Daoy (cell line): ENCODE measurements around the gene OTX2. TPM values are rescaled to one million over a fixed set of nuclear protein-coding genes. Genes with fewer than 3 reads are reported as not detected.

Source experiments
- DNase-seq: peaks from one replicate; pipeline ENCODE4 v3.0.0-alpha.2; 2015; ENCODE audit warnings: low read depth
- total RNA-seq: library from RNA; depleted of rRNA; stranded (reverse); fragments of >200 nt; shearing (Covaris generic); gene quantifications from 2 replicates; pipeline ENCODE4 v1.2.3, GENCODE V29; 2014; rRNA removed

Gene OTX2
- total RNA-seq, 1 experiment from 2014 or later: 2.5 TPM

GRCh38 chr14:56796259-56796658, 14.0 kb downstream of the OTX2 start:
- no peak for DNase-seq

GRCh38 chr14:56795284-56795622, 15.0 kb downstream of the OTX2 start:
- no peak for DNase-seq

- no peak for DNase-seq
Measured at GRCh38 chr14:56794557-56795283, 15.6 kb downstream of the OTX2 start.

- no peak for DNase-seq
Measured at GRCh38 chr14:56794088-56794556, 16.2 kb downstream of the OTX2 start.

GRCh38 chr14:56789955-56790354, 20.3 kb downstream of the OTX2 start:
- no peak for DNase-seq

- DNase-seq: no peak
Measured at GRCh38 chr14:56787530-56787929, 22.7 kb downstream of the OTX2 start.

- peak; percentile 26 for DNase-seq
Measured at GRCh38 chr14:56782711-56783110, 27.6 kb downstream of the OTX2 start.

GRCh38 chr14:56774503-56774902, 35.8 kb downstream of the OTX2 start:
- DNase-seq: no peak

GRCh38 chr14:56770512-56770911, 39.8 kb downstream of the OTX2 start:
- DNase-seq: no peak

- DNase-seq: peak; percentile 29
Measured at GRCh38 chr14:56760164-56760914, 49.9 kb downstream of the OTX2 start.

- DNase-seq: no peak
Measured at GRCh38 chr14:56759633-56760032, 50.6 kb downstream of the OTX2 start.

GRCh38 chr14:56759094-56759493, 51.2 kb downstream of the OTX2 start:
- no peak for DNase-seq

GRCh38 chr14:56754921-56755320, 55.4 kb downstream of the OTX2 start:
- no peak for DNase-seq

- DNase-seq: no peak
Measured at GRCh38 chr14:56753396-56753795, 56.9 kb downstream of the OTX2 start.

- peak; percentile 23 for DNase-seq
Measured at GRCh38 chr14:56752428-56752827, 57.9 kb downstream of the OTX2 start.

GRCh38 chr14:56751471-56751870, 58.8 kb downstream of the OTX2 start:
- no peak for DNase-seq

Other genes with a start within 250 kb of the OTX2 start
- gene TMEM260, start 230.7 kb downstream of the OTX2 start, total RNA-seq: 8.6 and 12.3 TPM in 2 replicates